HUES48 (cell line): Measurements from ENCODE around the gene MLC1.

ENCODE experiments used
- H3K27ac ChIP-seq: one replicate; pipeline ENCODE4 v1.7.0; 2013; ENCODE audit warnings: low read depth, low read length, inconsistent platforms
- H3K27me3 ChIP-seq: 2 replicates; pipeline ENCODE4 v1.6.1; 2013; ENCODE audit warnings: mild to moderate bottlenecking, low read length; ENCODE audit not compliant: control insufficient read depth, insufficient read depth
- H3K36me3 ChIP-seq: 2 replicates; pipeline ENCODE4 v1.6.1; 2013; ENCODE audit warnings: low read length; ENCODE audit not compliant: control insufficient read depth, insufficient read depth
- H3K4me1 ChIP-seq: 2 replicates; pipeline ENCODE4 v1.6.1; 2013; ENCODE audit warnings: mild to moderate bottlenecking, low read length; ENCODE audit not compliant: control insufficient read depth, insufficient read depth
- H3K4me3 ChIP-seq: 2 replicates; pipeline ENCODE4 v1.5.1; 2013; ENCODE audit warnings: mild to moderate bottlenecking, low read depth, low read length
- H3K9ac ChIP-seq: 2 replicates; pipeline ENCODE4 v1.6.1; 2013; ENCODE audit warnings: mild to moderate bottlenecking, low read depth, low read length, moderate library complexity
- H3K9me3 ChIP-seq: 2 replicates; pipeline ENCODE4 v1.6.1; 2013; ENCODE audit warnings: low read length; ENCODE audit not compliant: control insufficient read depth, insufficient read depth

MLC1 gene

DNA sequence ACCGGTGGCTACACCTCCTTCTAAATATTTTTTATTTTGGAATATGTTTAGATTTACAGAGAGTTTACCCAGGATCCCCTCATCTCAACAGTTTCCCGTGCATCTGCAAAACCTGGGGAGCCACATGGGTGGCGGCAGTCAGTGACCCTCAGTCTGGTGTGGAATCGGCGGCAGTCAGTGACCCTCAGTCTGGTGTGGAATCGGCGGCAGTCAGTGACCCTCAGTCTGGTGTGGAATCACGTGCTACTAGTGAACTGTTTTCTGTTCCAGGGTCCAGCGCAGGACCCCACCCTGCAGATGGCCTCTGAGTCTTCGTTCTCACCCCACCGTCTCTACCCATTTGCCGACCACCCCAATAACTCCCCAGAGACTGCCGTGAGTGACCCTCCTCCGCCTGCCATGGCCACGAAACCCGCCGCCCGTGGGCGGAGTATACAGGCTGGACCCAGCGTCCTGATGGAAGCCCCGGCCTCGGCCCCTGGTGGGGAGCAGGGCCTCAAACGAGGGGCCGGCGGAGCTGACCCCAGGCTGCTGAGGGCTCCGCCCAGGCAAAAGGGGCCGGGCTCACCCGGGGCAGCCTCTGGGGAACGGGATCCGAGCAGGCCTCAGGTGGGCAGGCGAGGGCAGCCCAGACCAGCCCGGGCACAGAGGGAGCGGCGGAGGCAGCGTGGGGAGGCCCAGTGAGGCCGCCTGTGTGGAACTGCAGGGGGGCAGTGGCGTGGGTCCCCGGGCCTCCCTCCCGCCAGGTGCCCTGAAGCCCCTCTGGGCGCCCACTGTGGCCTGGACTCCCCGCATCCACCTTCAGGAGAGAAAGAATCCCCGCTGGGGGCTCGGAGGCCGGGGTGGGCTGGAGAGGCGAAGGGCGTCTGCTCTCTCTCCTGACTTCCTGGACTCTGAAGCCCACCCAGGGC, 75.2 kb downstream of the MLC1 start:
- H3K27ac ChIP-seq, result no peak overlapping the region
- H3K4me3 ChIP-seq, result no peak overlapping the region
- H3K9ac ChIP-seq, result no peak overlapping the region
- no peaks in the 10 kb centered on the region for H3K9me3 ChIP-seq
- peaks cover 53% of the 10 kb centered on the region for H3K27me3 ChIP-seq
- H3K36me3 ChIP-seq, result no peaks in the 10 kb centered on the region
- H3K4me1 ChIP-seq, result peaks cover 4% of the 10 kb centered on the region; the same call in 1 of the 2 replicates
